KMS-11 (cell line): ENCODE data around the gene ZBTB39.
"Not testable (repeated sequence)": the region's sequence is repeated elsewhere in the genome, so short reads cannot be mapped to it uniquely, and the experiment has no call there.

Experiments used
- H2AFZ ChIP-seq: fragments of 200-600 bp; sonication (generic); 2 replicates; pipeline ENCODE4 v1.6.1; 2016; ENCODE audit warnings: antibody characterized with exemption, mixed run types, low read depth
- H3K27ac ChIP-seq: fragments of 200-600 bp; sonication (generic); 2 replicates; pipeline ENCODE4 v1.6.1; 2016; ENCODE audit warnings: mild to moderate bottlenecking, mixed run types
- H3K27me3 ChIP-seq: fragments of 200-600 bp; sonication (generic); 2 replicates; pipeline ENCODE4 v1.6.1; 2017; ENCODE audit warnings: mild to moderate bottlenecking, low read depth, mixed run types, moderate library complexity; ENCODE audit not compliant: insufficient read depth
- H3K36me3 ChIP-seq: fragments of 200-600 bp; sonication (generic); 2 replicates; pipeline ENCODE4 v1.6.1; 2017; ENCODE audit warnings: mild to moderate bottlenecking, mixed run types; ENCODE audit not compliant: insufficient read depth
- H3K4me1 ChIP-seq: fragments of 200-600 bp; sonication (generic); 2 replicates; pipeline ENCODE4 v1.6.1; 2016; ENCODE audit warnings: mild to moderate bottlenecking, low read depth, mixed run types; ENCODE audit not compliant: poor library complexity, severe bottlenecking
- H3K4me2 ChIP-seq: fragments of 200-600 bp; sonication (generic); 2 replicates; pipeline ENCODE4 v1.7.0; 2016; ENCODE audit warnings: mild to moderate bottlenecking, mixed run types
- H3K4me3 ChIP-seq: fragments of 200-600 bp; sonication (generic); IDR thresholded peaks from 2 replicates; pipeline ENCODE4 v1.6.1; 2017; ENCODE audit warnings: low read depth, low read length, mixed read lengths; ENCODE audit not compliant: insufficient read depth
- H3K79me2 ChIP-seq: fragments of 200-600 bp; sonication (generic); 2 replicates; pipeline ENCODE4 v1.6.1; 2016; ENCODE audit warnings: low read depth, mixed run types; ENCODE audit not compliant: insufficient read depth
- H3K9ac ChIP-seq: fragments of 200-600 bp; sonication (generic); 2 replicates; pipeline ENCODE4 v1.6.1; 2016; ENCODE audit warnings: mild to moderate bottlenecking, mixed run types
- H4K20me1 ChIP-seq: fragments of 200-600 bp; sonication (generic); 2 replicates; pipeline ENCODE4 v1.6.1; 2016; ENCODE audit warnings: mild to moderate bottlenecking, mixed run types; ENCODE audit not compliant: insufficient read depth
- TF ChIP-seq, protein P1 (sequence below): fragments of 200-600 bp; sonication (generic); conservative IDR thresholded peaks from 2 replicates; pipeline ENCODE4 v1.6.1; 2017; ENCODE audit warnings: low read depth, mild to moderate bottlenecking, antibody characterized with exemption, low read length, moderate library complexity, mixed read lengths

The ZBTB39 gene, protein sequence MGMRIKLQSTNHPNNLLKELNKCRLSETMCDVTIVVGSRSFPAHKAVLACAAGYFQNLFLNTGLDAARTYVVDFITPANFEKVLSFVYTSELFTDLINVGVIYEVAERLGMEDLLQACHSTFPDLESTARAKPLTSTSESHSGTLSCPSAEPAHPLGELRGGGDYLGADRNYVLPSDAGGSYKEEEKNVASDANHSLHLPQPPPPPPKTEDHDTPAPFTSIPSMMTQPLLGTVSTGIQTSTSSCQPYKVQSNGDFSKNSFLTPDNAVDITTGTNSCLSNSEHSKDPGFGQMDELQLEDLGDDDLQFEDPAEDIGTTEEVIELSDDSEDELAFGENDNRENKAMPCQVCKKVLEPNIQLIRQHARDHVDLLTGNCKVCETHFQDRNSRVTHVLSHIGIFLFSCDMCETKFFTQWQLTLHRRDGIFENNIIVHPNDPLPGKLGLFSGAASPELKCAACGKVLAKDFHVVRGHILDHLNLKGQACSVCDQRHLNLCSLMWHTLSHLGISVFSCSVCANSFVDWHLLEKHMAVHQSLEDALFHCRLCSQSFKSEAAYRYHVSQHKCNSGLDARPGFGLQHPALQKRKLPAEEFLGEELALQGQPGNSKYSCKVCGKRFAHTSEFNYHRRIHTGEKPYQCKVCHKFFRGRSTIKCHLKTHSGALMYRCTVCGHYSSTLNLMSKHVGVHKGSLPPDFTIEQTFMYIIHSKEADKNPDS

DNA sequence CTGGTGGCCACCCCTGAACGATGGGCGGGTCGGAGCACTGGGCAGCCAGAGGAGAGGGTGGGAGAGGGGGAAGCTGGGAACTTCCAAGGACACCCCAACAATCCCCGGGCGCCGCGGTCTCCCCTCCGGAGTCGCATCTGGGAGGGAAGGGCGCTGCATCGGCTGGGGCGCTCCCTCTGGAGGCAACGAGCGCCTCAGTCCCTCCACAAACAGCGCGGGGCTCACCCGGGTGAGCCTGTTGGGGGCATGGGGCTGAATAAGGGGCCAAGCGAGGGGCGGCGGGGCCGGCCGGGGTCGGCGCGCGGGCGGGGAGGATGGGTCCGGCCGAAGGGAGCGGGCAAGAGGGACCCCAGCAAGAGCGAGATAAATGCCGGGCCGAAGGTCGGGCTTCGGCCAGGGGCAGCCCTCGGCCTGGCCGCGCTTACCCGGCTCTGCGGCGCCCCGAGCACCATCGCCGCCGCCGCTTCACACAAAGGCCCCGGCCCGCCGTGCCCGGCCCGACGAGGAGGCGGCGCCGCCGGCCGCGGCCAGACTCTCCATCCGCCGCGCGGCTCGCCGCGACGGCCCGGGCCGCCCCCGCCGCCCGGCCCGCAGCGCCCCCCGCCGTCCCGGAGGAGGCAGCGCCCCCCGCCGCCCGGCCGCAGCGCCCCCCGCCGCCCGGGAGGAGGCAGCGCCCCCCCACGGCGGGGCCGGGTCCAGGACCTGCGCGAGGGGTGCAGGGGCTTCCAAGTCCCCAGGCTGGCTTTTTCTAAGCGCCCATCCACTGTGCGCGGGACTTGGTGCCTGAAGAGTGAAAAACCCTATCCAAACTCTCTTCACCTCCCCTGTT is at the start of gene ZBTB39:
Gene ZBTB39 (minus strand): TSS at position 567 of the 829 bp plus-strand sequence. CDS start 1,629 bp downstream, outside the sequence.
- peak within 1 kb of the TSS; percentile 82 for H3K4me2 ChIP-seq
- peak within 1 kb of the TSS; percentile 68 for H3K9ac ChIP-seq
- peak within 1 kb of the TSS; percentile 11; the same call in 1 of the 2 replicates for H3K27ac ChIP-seq
- H3K4me3 ChIP-seq: peak within 1 kb of the TSS; percentile 66
- H3K4me1 ChIP-seq: peaks cover 26% of the 10 kb centered on the region
- peaks cover 36% of the 10 kb centered on the region for H3K79me2 ChIP-seq
- H4K20me1 ChIP-seq: 0 out of 2 replicates have a peak, but pooled peaks cover 4% of the 10 kb centered on the region
- H2AFZ ChIP-seq: peak within 1 kb of the TSS; percentile 84
- no peaks in the 10 kb centered on the region; the same call in 1 of the 2 replicates for H3K36me3 ChIP-seq
- TF ChIP-seq, protein P1, sequence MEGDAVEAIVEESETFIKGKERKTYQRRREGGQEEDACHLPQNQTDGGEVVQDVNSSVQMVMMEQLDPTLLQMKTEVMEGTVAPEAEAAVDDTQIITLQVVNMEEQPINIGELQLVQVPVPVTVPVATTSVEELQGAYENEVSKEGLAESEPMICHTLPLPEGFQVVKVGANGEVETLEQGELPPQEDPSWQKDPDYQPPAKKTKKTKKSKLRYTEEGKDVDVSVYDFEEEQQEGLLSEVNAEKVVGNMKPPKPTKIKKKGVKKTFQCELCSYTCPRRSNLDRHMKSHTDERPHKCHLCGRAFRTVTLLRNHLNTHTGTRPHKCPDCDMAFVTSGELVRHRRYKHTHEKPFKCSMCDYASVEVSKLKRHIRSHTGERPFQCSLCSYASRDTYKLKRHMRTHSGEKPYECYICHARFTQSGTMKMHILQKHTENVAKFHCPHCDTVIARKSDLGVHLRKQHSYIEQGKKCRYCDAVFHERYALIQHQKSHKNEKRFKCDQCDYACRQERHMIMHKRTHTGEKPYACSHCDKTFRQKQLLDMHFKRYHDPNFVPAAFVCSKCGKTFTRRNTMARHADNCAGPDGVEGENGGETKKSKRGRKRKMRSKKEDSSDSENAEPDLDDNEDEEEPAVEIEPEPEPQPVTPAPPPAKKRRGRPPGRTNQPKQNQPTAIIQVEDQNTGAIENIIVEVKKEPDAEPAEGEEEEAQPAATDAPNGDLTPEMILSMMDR: peak; percentile 86; the same call in 1 of the 2 replicates
- H3K27me3 ChIP-seq: no peaks in the 10 kb centered on the region

DNA sequence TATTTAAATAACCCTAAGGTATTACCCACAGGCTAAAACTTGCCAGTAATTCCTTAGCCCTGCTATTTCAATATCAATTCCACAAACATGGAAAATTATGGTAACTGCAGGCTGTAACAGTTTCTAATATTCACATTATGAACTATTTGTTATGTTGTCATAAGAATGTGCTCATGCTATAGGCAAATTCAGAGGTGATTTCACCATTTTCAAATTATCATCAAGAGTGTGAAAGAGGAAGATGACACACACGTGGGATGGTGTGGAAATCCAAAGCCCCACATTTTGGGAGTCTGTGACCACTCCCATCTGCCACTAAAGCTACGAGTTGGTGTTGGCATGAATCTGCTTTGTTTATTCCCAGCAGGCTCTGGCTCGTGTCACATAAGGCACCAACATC is 49.5 kb upstream of the ZBTB39 start:
- no peaks in the 10 kb centered on the region; the same call in 1 of the 2 replicates for H3K36me3 ChIP-seq
- no peak overlapping the region for H2AFZ ChIP-seq
- no peak overlapping the region for H3K27ac ChIP-seq
- no peaks in the 10 kb centered on the region for H3K4me1 ChIP-seq
- no peaks in the 10 kb centered on the region for H4K20me1 ChIP-seq
- TF ChIP-seq, protein P1: no peak
- no peaks in the 10 kb centered on the region for H3K79me2 ChIP-seq
- no peak overlapping the region for H3K4me3 ChIP-seq
- H3K4me2 ChIP-seq: no peak overlapping the region
- H3K9ac ChIP-seq: no peak overlapping the region
- no peaks in the 10 kb centered on the region; the same call in 1 of the 2 replicates for H3K27me3 ChIP-seq

DNA sequence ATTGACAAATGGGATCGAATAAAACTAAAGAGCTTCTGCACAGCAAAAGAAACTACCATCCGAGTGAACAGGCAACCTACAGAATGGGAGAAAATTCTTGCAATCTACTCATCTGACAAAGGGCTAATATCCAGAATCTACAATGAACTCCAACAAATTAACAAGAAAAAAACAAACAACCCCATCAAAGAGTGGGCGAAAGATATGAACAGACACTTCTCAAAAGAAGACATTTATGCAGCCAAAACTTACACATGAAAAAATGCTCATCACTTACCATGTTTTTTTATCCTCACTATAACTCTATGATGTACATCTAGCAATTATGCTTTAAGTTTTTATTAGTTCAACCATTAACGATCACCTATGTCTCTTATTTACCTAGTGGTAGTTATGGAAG is 47.6 kb upstream of the ZBTB39 start:
- not testable (repeated sequence) for H3K27ac ChIP-seq, H4K20me1 ChIP-seq, H3K4me1 ChIP-seq, H3K4me2 ChIP-seq, H3K4me3 ChIP-seq, H3K36me3 ChIP-seq, H3K9ac ChIP-seq, H3K79me2 ChIP-seq, H3K27me3 ChIP-seq, H2AFZ ChIP-seq

DNA sequence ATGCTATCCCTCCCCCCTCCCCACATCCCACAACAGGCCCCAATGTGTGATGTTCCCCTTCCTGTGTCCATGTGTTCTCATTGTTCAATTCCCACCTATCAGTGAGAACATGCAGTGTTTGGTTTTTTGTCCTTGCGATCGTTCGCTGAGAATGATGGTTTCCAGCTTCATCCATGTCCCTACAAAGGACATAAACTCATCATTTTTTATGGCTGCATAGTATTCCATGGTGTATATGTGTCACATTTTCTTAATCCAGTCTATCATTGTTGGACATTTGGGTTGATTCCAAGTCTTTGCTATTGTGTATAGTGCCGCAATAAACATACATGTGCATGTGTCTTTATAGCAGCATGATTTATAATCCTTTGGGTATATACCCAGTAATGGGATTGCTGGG is 46.8 kb upstream of the ZBTB39 start:
- not testable (repeated sequence) for H3K9ac ChIP-seq, H2AFZ ChIP-seq, H3K4me2 ChIP-seq, H4K20me1 ChIP-seq, H3K79me2 ChIP-seq, H3K4me1 ChIP-seq, H3K4me3 ChIP-seq, H3K27ac ChIP-seq, H3K36me3 ChIP-seq
- H3K27me3 ChIP-seq: peaks cover 11% of the 10 kb centered on the region; the same call in 1 of the 2 replicates

DNA sequence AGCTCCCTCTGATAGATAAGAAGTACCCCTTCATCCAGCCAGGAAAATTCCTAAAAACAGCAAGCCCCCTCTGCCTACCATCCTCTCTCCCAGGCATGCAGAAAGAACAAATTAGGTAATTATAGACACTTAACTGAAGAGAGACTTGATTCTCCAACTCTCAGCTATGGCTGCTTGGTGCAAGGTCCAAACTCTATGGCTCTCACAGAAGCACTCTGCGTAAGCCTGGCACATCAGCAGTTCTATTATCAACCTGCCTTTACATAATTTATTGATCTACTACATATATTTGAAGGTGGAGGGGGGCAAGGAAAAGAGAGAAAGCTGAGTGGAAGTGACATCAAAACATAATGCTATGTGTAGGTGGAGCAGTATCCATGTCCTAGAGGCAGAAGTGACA is 44.7 kb upstream of the ZBTB39 start:
- H3K4me2 ChIP-seq: no peak overlapping the region
- no peaks in the 10 kb centered on the region for H3K4me1 ChIP-seq
- H3K27me3 ChIP-seq: peaks cover 20% of the 10 kb centered on the region; the same call in 1 of the 2 replicates
- TF ChIP-seq, protein P1: no peak
- H3K27ac ChIP-seq: no peak overlapping the region
- no peak overlapping the region for H2AFZ ChIP-seq
- H4K20me1 ChIP-seq: no peaks in the 10 kb centered on the region
- H3K4me3 ChIP-seq: no peak overlapping the region
- no peak overlapping the region for H3K9ac ChIP-seq
- H3K36me3 ChIP-seq: no peaks in the 10 kb centered on the region
- no peaks in the 10 kb centered on the region for H3K79me2 ChIP-seq
